PC-3 (cell line): ENCODE measurements around the gene HIVEP3. TPM values are rescaled to one million over a fixed set of nuclear protein-coding genes. Genes with fewer than 3 reads are reported as not detected.

Source experiments
- ATAC-seq: fragments of 200-7000 bp; cut with Tn5 transposase; 2 replicates; pipeline ENCODE4 v1.9.1; 2020; ENCODE audit warnings: mild to moderate bottlenecking, moderate library complexity
- BruUV-seq: library from RNA; stranded (reverse); fragments of 400-500 nt; replicated peaks from 2 replicates; lab custom pipeline; 2021; lab: Mats Ljungman, UMichigan
- CTCF ChIA-PET: fragments of 300-600 bp; sonication (Branson Sonifier 250); formaldehyde crosslinking; loops from one replicate; lab custom pipeline; 2022; ENCODE audit warnings: antibody characterized with exemption; lab: Charles Lee
- POLR2A ChIA-PET: fragments of 300-600 bp; sonication (Branson Sonifier 250); formaldehyde crosslinking; loops from one replicate; lab custom pipeline; 2022; ENCODE audit warnings: antibody characterized with exemption; ENCODE audit not compliant: unreplicated experiment; lab: Charles Lee
- DNase-seq: peaks from one replicate; pipeline ENCODE4 v3.0.0-alpha.2; 2015
- H2AFZ ChIP-seq: fragments of 300-600 bp; sonication (generic); 2 replicates; pipeline ENCODE4 v1.6.0; 2016; ENCODE audit warnings: antibody characterized with exemption, low read length
- H3F3A ChIP-seq: fragments of 300-600 bp; sonication (generic); one replicate; pipeline ENCODE4 v1.6.0; 2017; ENCODE audit warnings: antibody characterized with exemption, low read length, control low read depth, mild to moderate bottlenecking; ENCODE audit not compliant: unreplicated experiment
- H3K27ac ChIP-seq: fragments of 300-600 bp; sonication (generic); 2 replicates; pipeline ENCODE4 v1.5.1; 2016; ENCODE audit warnings: mild to moderate bottlenecking, low read length
- H3K27me3 ChIP-seq: fragments of 300-600 bp; sonication (generic); 2 replicates; pipeline ENCODE4 v1.6.1; 2016; ENCODE audit warnings: low read length, mixed read lengths
- H3K36me3 ChIP-seq: fragments of 300-600 bp; sonication (generic); 2 replicates; pipeline ENCODE4 v1.6.1; 2016; ENCODE audit warnings: low read depth, mixed run types, low read length, mixed read lengths
- H3K4me1 ChIP-seq: fragments of 300-600 bp; sonication (generic); 2 replicates; pipeline ENCODE4 v1.5.1; 2016; ENCODE audit warnings: low read length; ENCODE audit not compliant: insufficient read depth
- H3K4me2 ChIP-seq: fragments of 300-600 bp; sonication (generic); 2 replicates; pipeline ENCODE4 v1.6.0; 2016; ENCODE audit warnings: low read length
- H3K4me3 ChIP-seq: fragments of 300-600 bp; sonication (generic); 2 replicates; pipeline ENCODE4 v1.5.1; 2016; ENCODE audit warnings: mild to moderate bottlenecking, low read length, mixed read lengths
- H3K79me2 ChIP-seq: fragments of 300-600 bp; sonication (generic); 2 replicates; pipeline ENCODE4 v1.6.1; 2017; ENCODE audit warnings: low read length, mixed read lengths
- H3K9ac ChIP-seq: fragments of 300-600 bp; sonication (generic); 2 replicates; pipeline ENCODE4 v1.6.0; 2016; ENCODE audit warnings: mild to moderate bottlenecking, low read length
- H3K9me2 ChIP-seq: fragments of 300-600 bp; sonication (generic); replicated peaks from 2 replicates; pipeline ENCODE4 v1.6.1; 2016; ENCODE audit warnings: mixed run types, low read length, mixed read lengths
- H3K9me3 ChIP-seq: fragments of 300-600 bp; sonication (generic); 2 replicates; pipeline ENCODE4 v1.6.1; 2016; ENCODE audit warnings: low read length, mixed read lengths
- H4K20me1 ChIP-seq: fragments of 300-600 bp; sonication (generic); 2 replicates; pipeline ENCODE4 v1.6.1; 2016; ENCODE audit warnings: low read length, mixed read lengths
- EZH2 ChIP-seq: fragments of 300-600 bp; sonication (generic); IDR thresholded peaks from one replicate; pipeline ENCODE4 v1.6.1; 2017; ENCODE audit warnings: antibody characterized with exemption, mild to moderate bottlenecking, low read length; ENCODE audit not compliant: unreplicated experiment
- EZH2phosphoT487 ChIP-seq: fragments of 300-600 bp; sonication (generic); IDR thresholded peaks from 2 replicates; pipeline ENCODE4 v1.6.1; 2018; ENCODE audit warnings: mild to moderate bottlenecking, antibody characterized with exemption, low read length, borderline replicate concordance
- intact Hi-C: fragments of 100-400 bp; cut with micrococcal nuclease; formaldehyde crosslinking; loops from 2 replicates; pipeline ENCODE4 v1.9.0; 2023
- total RNA-seq: library from RNA; depleted of rRNA; stranded (reverse); fragments of >200 nt; gene quantifications from 2 replicates; pipeline ENCODE4 v1.2.3, GENCODE V29; 2014
- TF ChIP-seq, protein P1 (sequence below): fragments of 300-600 bp; sonication (generic); conservative IDR thresholded peaks from 2 replicates; pipeline ENCODE4 v1.5.1; 2017; ENCODE audit warnings: antibody characterized with exemption, low read depth, mild to moderate bottlenecking, low read length

HIVEP3 gene
- total RNA-seq, 1 experiment from 2014 or later: 9.8 TPM

DNA sequence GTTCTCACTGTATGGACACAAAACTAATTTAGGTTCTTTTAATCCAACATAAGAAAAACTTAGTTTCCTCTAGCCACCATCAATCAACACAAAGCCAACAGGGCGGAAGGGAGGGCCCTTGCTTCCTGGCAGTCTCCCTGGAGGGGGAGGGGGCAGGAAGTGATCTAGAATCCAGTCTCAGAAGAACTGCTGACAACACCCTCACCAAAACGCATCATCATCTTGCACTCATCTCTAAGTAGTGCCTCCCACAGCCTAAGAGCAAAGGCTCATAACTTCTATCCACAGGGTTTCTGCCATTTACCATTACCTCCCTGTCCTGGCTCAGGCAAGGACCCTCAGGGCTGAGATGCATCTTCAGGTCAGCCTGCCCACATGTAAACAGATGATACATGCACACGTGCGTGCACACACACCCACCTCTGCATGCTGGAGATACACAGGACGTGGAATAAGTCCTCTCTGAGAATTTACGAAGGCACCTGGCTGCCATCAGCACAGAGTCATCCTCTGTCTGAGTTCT, 20.5 kb downstream of the HIVEP3 start:
- intact Hi-C loops: no loop called here
- peak; percentile 54 for DNase-seq
- peak overlapping the region; percentile 32 for H3K4me2 ChIP-seq

GRCh38 chr1:41895552-41895951, 23.2 kb downstream of the HIVEP3 start:
- H3K36me3 ChIP-seq: no peaks in the 10 kb centered on the region
- no peaks in the 10 kb centered on the region for H3F3A ChIP-seq
- intact Hi-C loops: no loop called here
- H3K4me3 ChIP-seq: no peak overlapping the region
- ChIA-PET POLR2A (interaction anchor here (0.7 kb wide), 1 partner anchor 127 kb away, joined by 19 read pairs; no protein-coding TSS in a partner anchor), CTCF (no interaction called here)
- TF ChIP-seq, protein P1, sequence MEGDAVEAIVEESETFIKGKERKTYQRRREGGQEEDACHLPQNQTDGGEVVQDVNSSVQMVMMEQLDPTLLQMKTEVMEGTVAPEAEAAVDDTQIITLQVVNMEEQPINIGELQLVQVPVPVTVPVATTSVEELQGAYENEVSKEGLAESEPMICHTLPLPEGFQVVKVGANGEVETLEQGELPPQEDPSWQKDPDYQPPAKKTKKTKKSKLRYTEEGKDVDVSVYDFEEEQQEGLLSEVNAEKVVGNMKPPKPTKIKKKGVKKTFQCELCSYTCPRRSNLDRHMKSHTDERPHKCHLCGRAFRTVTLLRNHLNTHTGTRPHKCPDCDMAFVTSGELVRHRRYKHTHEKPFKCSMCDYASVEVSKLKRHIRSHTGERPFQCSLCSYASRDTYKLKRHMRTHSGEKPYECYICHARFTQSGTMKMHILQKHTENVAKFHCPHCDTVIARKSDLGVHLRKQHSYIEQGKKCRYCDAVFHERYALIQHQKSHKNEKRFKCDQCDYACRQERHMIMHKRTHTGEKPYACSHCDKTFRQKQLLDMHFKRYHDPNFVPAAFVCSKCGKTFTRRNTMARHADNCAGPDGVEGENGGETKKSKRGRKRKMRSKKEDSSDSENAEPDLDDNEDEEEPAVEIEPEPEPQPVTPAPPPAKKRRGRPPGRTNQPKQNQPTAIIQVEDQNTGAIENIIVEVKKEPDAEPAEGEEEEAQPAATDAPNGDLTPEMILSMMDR: no peak
- TF ChIP-seq EZH2 (no peak), EZH2phosphoT487 (no peak)
- ATAC-seq (peak; percentile 80), DNase-seq (peak; percentile 63)
- BruUV-seq: no TSS peak
- peak overlapping the region; percentile 71 for H3K27ac ChIP-seq
- no peak overlapping the region for H2AFZ ChIP-seq
- H3K9me2 ChIP-seq: no peaks in the 10 kb centered on the region
- H3K4me2 ChIP-seq: peak overlapping the region; percentile 45
- peaks cover 44% of the 10 kb centered on the region for H3K4me1 ChIP-seq
- H3K9me3 ChIP-seq: no peaks in the 10 kb centered on the region
- H3K27me3 ChIP-seq: no peaks in the 10 kb centered on the region
- H3K79me2 ChIP-seq: peaks cover 91% of the 10 kb centered on the region
- no peaks in the 10 kb centered on the region for H4K20me1 ChIP-seq
- H3K9ac ChIP-seq: peak overlapping the region; percentile 37

More for the DNA sequence above, 20.5 kb downstream of the HIVEP3 start:
- ATAC-seq: peak; percentile 7
- Histone ChIP-seq H3K4me3 (no peak overlapping the region), H3K9ac (no peak overlapping the region), H3K9me2 (no peaks in the 10 kb centered on the region), H2AFZ (no peak overlapping the region), H3K4me1 (peaks cover 70% of the 10 kb centered on the region), H3K79me2 (peaks cover 91% of the 10 kb centered on the region), H3K36me3 (no peaks in the 10 kb centered on the region), H3K27me3 (no peaks in the 10 kb centered on the region), H4K20me1 (no peaks in the 10 kb centered on the region), H3K27ac (peak overlapping the region; percentile 54), H3K9me3 (no peaks in the 10 kb centered on the region), H3F3A (no peaks in the 10 kb centered on the region)
- CTCF ChIA-PET: no interaction called here
- no peak for TF ChIP-seq EZH2phosphoT487
- no peak for TF ChIP-seq EZH2
- TF ChIP-seq, protein P1: no peak
- POLR2A ChIA-PET: no interaction called here
- no TSS peak for BruUV-seq

- Histone ChIP-seq H3K4me1 (peaks cover 38% of the 10 kb centered on the region), H3F3A (no peaks in the 10 kb centered on the region), H3K79me2 (peaks cover 91% of the 10 kb centered on the region), H3K36me3 (no peaks in the 10 kb centered on the region), H3K27ac (peak overlapping the region; percentile 71), H3K9me3 (no peaks in the 10 kb centered on the region), H4K20me1 (no peaks in the 10 kb centered on the region), H2AFZ (no peak overlapping the region), H3K4me3 (no peak overlapping the region), H3K9ac (peak overlapping the region; percentile 5; the same call in 1 of the 2 replicates), H3K9me2 (no peaks in the 10 kb centered on the region), H3K4me2 (no peak overlapping the region), H3K27me3 (no peaks in the 10 kb centered on the region)
- ChIA-PET CTCF (interaction anchor here (0.7 kb wide), 1 partner anchor 22 kb away, joined by 4 read pairs; no protein-coding TSS in a partner anchor), POLR2A (interaction anchor here (0.7 kb wide), 1 partner anchor 127 kb away, joined by 19 read pairs; no protein-coding TSS in a partner anchor)
- ATAC-seq: no peak
- intact Hi-C loops: no loop called here
- no peak for DNase-seq
- no TSS peak for BruUV-seq
- TF ChIP-seq EZH2phosphoT487 (no peak), EZH2 (no peak)
- TF ChIP-seq, protein P1: no peak
Observed at GRCh38 chr1:41894808-41895483, 23.8 kb downstream of the HIVEP3 start.
